H9 (cell line): ENCODE results near the gene ABCG1. TPM values are rescaled to one million over a fixed set of nuclear protein-coding genes. Genes with fewer than 3 reads are reported as not detected.

Experiments used
- DNase-seq: peaks from one replicate; pipeline ENCODE4 v3.0.0-alpha.2; 2017
- H2AFZ ChIP-seq: one replicate; pipeline ENCODE4 v1.6.1; 2013; ENCODE audit warnings: mild to moderate bottlenecking, low read length, control low read depth, moderate library complexity
- H2AK5ac ChIP-seq: 2 replicates; pipeline ENCODE4 v1.6.1; 2013; ENCODE audit warnings: low read length, control low read depth, mixed read lengths; ENCODE audit not compliant: insufficient read length
- H2BK120ac ChIP-seq: one replicate; pipeline ENCODE4 v1.6.1; 2013; ENCODE audit warnings: low read depth, mild to moderate bottlenecking, low read length, control low read depth, inconsistent platforms; ENCODE audit not compliant: poor library complexity, severe bottlenecking
- H2BK12ac ChIP-seq: 2 replicates; pipeline ENCODE4 v1.6.1; 2013; ENCODE audit warnings: low read length, control low read depth, mixed read lengths, low read depth; ENCODE audit not compliant: insufficient read length
- H2BK15ac ChIP-seq: 2 replicates; pipeline ENCODE4 v1.6.1; 2013; ENCODE audit warnings: low read depth, low read length, control low read depth
- H2BK20ac ChIP-seq: one replicate; pipeline ENCODE4 v1.6.1; 2013; ENCODE audit warnings: low read depth, mild to moderate bottlenecking, low read length, control low read depth, inconsistent platforms; ENCODE audit not compliant: poor library complexity, severe bottlenecking
- H2BK5ac ChIP-seq: 2 replicates; pipeline ENCODE4 v1.6.1; 2013; ENCODE audit warnings: low read length, control low read depth, mixed read lengths; ENCODE audit not compliant: insufficient read length
- H3K14ac ChIP-seq: 2 replicates; pipeline ENCODE4 v1.6.1; 2013; ENCODE audit warnings: low read length, control low read depth; ENCODE audit not compliant: insufficient read depth
- H3K18ac ChIP-seq: 2 replicates; pipeline ENCODE4 v1.6.1; 2013; ENCODE audit warnings: low read depth, mild to moderate bottlenecking, mixed read lengths, low read length, control low read depth; ENCODE audit not compliant: insufficient read length
- H3K23ac ChIP-seq: 2 replicates; pipeline ENCODE4 v1.6.1; 2013; ENCODE audit warnings: low read length, control low read depth, mixed read lengths, low read depth; ENCODE audit not compliant: insufficient read length
- H3K23me2 ChIP-seq: 2 replicates; pipeline ENCODE4 v1.6.1; 2013; ENCODE audit warnings: low read depth, mild to moderate bottlenecking, mixed read lengths, low read length, control low read depth; ENCODE audit not compliant: insufficient read length, poor library complexity, severe bottlenecking
- H3K27ac ChIP-seq: 2 replicates; pipeline ENCODE4 v1.5.1; 2013; ENCODE audit warnings: low read length, control low read depth, mixed read lengths, low read depth; ENCODE audit not compliant: insufficient read length
- H3K27me3 ChIP-seq: 2 replicates; pipeline ENCODE4 v1.6.1; 2013; ENCODE audit warnings: low read length, control low read depth, inconsistent platforms; ENCODE audit not compliant: insufficient read depth
- H3K4ac ChIP-seq: 2 replicates; pipeline ENCODE4 v1.6.1; 2013; ENCODE audit warnings: low read depth, mild to moderate bottlenecking, control low read depth, inconsistent platforms, low read length, moderate library complexity
- H3K4me1 ChIP-seq: 2 replicates; pipeline ENCODE4 v1.6.1; 2013; ENCODE audit warnings: low read length, control low read depth, inconsistent platforms; ENCODE audit not compliant: insufficient read depth
- H3K4me2 ChIP-seq: 2 replicates; pipeline ENCODE4 v1.6.1; 2013; ENCODE audit warnings: low read length, control low read depth, mixed read lengths; ENCODE audit not compliant: insufficient read length, insufficient read depth
- H3K56ac ChIP-seq: 2 replicates; pipeline ENCODE4 v1.6.1; 2013; ENCODE audit warnings: low read depth, mild to moderate bottlenecking, mixed read lengths, low read length, control low read depth; ENCODE audit not compliant: insufficient read length
- H3K79me1 ChIP-seq: 2 replicates; pipeline ENCODE4 v1.6.1; 2013; ENCODE audit warnings: low read depth, mild to moderate bottlenecking, moderate library complexity, low read length, control low read depth, inconsistent platforms; ENCODE audit not compliant: insufficient read depth, poor library complexity, severe bottlenecking
- H3K79me2 ChIP-seq: 2 replicates; pipeline ENCODE4 v1.6.1; 2013; ENCODE audit warnings: low read length, control low read depth, inconsistent platforms; ENCODE audit not compliant: insufficient read depth
- H3K9ac ChIP-seq: 2 replicates; pipeline ENCODE4 v1.6.1; 2013; ENCODE audit warnings: low read length, control low read depth, mixed read lengths; ENCODE audit not compliant: insufficient read length; ENCODE audit errors: extremely low read depth
- H3K9me3 ChIP-seq: one replicate; pipeline ENCODE4 v1.6.1; 2013; ENCODE audit warnings: low read depth, low read length, inconsistent platforms; ENCODE audit not compliant: control insufficient read depth
- H3T11ph ChIP-seq: one replicate; pipeline ENCODE4 v1.6.1; 2013; ENCODE audit warnings: mild to moderate bottlenecking, low read length, control low read depth, inconsistent platforms
- H4K20me1 ChIP-seq: one replicate; pipeline ENCODE4 v1.6.1; 2013; ENCODE audit not compliant: control insufficient read depth, insufficient read length, insufficient read depth
- H4K5ac ChIP-seq: 2 replicates; pipeline ENCODE4 v1.6.1; 2013; ENCODE audit warnings: low read depth, mild to moderate bottlenecking, mixed read lengths, low read length, control low read depth; ENCODE audit not compliant: insufficient read length
- H4K8ac ChIP-seq: replicated peaks from 2 replicates; pipeline ENCODE4 v1.6.1; 2013; ENCODE audit warnings: low read length, control low read depth, mixed read lengths, low read depth; ENCODE audit not compliant: insufficient read length
- H4K91ac ChIP-seq: 2 replicates; pipeline ENCODE4 v1.6.1; 2013; ENCODE audit warnings: low read depth, mild to moderate bottlenecking, moderate library complexity, mixed read lengths, low read length, control low read depth; ENCODE audit not compliant: insufficient read length
- H3K27ac Mint-ChIP-seq, 3 experiments: 2 replicates in 2 of 3; 3 replicates in 1 of 3; pipeline ENCODE4 v1.8.0; 2020 to 2021; ENCODE audit warnings: mixed read lengths in 3 of 3, mild to moderate bottlenecking in 1 of 3, moderate library complexity in 1 of 3
- H3K27me3 Mint-ChIP-seq: 2 replicates; pipeline ENCODE4 v1.8.0; 2021; ENCODE audit warnings: low read depth, mild to moderate bottlenecking, moderate library complexity, mixed read lengths
- H3K36me3 Mint-ChIP-seq, 3 experiments: 2 replicates in 2 of 3; 3 replicates in 1 of 3; pipeline ENCODE4 v1.8.0; 2020 to 2021; ENCODE audit warnings: low read depth in 3 of 3, mixed read lengths in 3 of 3; ENCODE audit not compliant: insufficient read depth in 1 of 3
- H3K4me1 Mint-ChIP-seq, 2 experiments: 2 replicates each; pipeline ENCODE4 v1.8.0; 2020; ENCODE audit warnings: mixed read lengths in 2 of 2
- H3K4me3 Mint-ChIP-seq, 2 experiments: 2 replicates in 1 of 2; 3 replicates in 1 of 2; pipeline ENCODE4 v1.8.0; 2020 to 2021; ENCODE audit warnings: mild to moderate bottlenecking in 2 of 2, mixed read lengths in 2 of 2, moderate library complexity in 1 of 2
- H3K9me3 Mint-ChIP-seq, 2 experiments: 2 replicates in 1 of 2; 3 replicates in 1 of 2; pipeline ENCODE4 v1.8.0; 2020; ENCODE audit warnings: mild to moderate bottlenecking in 2 of 2, mixed read lengths in 2 of 2, moderate library complexity in 1 of 2
- WGBS: extraction: QIAGEN DNeasy Blood & Tissue Kit; methylation state at CpG from one replicate; pipeline ENCODE4 v1.1.7; 2013; ENCODE audit warnings: missing lambda C conversion rate, low lambda C conversion rate, mixed read lengths; ENCODE audit not compliant: insufficient read length; ENCODE audit errors: extremely low coverage; 5-methylcytosine and 5-hydroxymethylcytosine counted together
- total RNA-seq: library from RNA; stranded (reverse); gene quantifications from 2 replicates; pipeline ENCODE4 v1.2.1, GENCODE V29; 2021
- TF ChIP-seq, protein P1 (sequence below): fragments of 200-600 bp; sonication (generic); conservative IDR thresholded peaks from 3 replicates; pipeline ENCODE4 v1.8.0; 2021; ENCODE audit warnings: antibody characterized with exemption, mild to moderate bottlenecking

ABCG1 gene
- total RNA-seq, 1 experiment from 2014 or later = 0.83 TPM

DNA sequence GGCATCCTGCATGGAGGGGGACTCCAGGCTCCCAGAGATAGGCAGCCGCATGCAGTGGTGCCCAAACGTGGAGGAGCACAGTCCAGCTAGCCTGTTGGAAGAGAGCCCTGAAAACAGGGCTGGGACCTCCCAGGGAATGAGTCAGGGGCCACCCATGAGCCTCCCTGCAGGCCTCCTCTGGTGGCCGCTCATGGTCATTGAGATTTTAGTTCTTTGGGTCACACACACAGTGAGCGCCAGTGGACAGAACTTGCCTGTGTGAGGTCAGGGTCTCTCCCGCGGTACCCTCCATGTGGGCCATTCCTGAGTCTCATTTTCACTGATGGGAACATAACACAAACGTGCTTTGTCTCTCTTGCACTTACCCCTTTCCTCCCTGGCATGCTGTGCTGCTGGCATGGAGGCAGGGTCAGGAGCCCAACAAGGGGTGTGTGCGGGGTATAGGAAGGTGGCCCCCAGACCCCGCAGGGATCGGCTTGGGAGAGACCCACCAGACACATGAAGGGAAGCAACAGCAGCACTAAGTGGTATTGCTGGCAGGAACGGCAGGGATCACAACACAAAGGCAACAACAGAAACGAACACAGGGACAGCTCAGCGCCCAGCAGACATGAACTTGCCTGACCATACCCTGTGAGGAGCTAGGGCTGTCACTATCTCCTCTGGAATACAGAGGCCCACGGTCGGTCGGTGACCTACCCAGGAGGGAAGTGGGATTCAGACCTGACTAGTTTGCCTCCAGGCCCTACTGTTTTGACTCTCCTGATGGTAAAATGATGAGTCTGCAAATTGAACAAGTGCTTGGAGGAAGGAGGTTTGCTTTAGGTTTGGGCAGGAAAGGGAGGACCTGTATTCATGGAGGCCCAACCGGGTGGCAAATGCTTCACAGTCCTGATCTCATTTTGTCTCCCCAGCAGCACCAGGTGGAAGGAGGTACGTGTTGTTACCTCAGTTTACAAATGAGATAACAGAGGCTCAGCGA, 31.8 kb downstream of the ABCG1 start:
- H3K9me3 ChIP-seq = no peaks in the 10 kb centered on the region
- no peak for DNase-seq
- H2AFZ ChIP-seq = no peak overlapping the region
- H4K8ac ChIP-seq = no peak overlapping the region
- Mint-ChIP-seq H3K4me3 (no peak overlapping the region), H3K27ac (peak overlapping the region in 1 of 3 experiments; percentile 53; a peak in 1 of 7 replicates), H3K9me3 (no peaks in the 10 kb centered on the region), H3K27me3 (peaks cover 31% of the 10 kb centered on the region), H3K4me1 (peaks cover 8 to 11% of the 10 kb centered on the region in 2 experiments), H3K36me3 (no peaks in the 10 kb centered on the region)
- no peaks in the 10 kb centered on the region for H4K20me1 ChIP-seq
- H2BK12ac ChIP-seq = no peak overlapping the region
- H3K56ac ChIP-seq = no peak overlapping the region
- no peaks in the 10 kb centered on the region for H3K79me2 ChIP-seq
- no peak overlapping the region for H3T11ph ChIP-seq
- TF ChIP-seq, protein P1, sequence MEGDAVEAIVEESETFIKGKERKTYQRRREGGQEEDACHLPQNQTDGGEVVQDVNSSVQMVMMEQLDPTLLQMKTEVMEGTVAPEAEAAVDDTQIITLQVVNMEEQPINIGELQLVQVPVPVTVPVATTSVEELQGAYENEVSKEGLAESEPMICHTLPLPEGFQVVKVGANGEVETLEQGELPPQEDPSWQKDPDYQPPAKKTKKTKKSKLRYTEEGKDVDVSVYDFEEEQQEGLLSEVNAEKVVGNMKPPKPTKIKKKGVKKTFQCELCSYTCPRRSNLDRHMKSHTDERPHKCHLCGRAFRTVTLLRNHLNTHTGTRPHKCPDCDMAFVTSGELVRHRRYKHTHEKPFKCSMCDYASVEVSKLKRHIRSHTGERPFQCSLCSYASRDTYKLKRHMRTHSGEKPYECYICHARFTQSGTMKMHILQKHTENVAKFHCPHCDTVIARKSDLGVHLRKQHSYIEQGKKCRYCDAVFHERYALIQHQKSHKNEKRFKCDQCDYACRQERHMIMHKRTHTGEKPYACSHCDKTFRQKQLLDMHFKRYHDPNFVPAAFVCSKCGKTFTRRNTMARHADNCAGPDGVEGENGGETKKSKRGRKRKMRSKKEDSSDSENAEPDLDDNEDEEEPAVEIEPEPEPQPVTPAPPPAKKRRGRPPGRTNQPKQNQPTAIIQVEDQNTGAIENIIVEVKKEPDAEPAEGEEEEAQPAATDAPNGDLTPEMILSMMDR = no peak
- H4K5ac ChIP-seq = no peak overlapping the region
- no peaks in the 10 kb centered on the region for H3K27me3 ChIP-seq
- H2BK15ac ChIP-seq = no peak overlapping the region
- no peak overlapping the region for H3K14ac ChIP-seq
- H3K23ac ChIP-seq = no peak overlapping the region
- H3K9ac ChIP-seq = no peak overlapping the region
- H3K79me1 ChIP-seq = no peaks in the 10 kb centered on the region
- WGBS = no CpG with 5 or more reads among the region's 19 CpGs
- no peak overlapping the region for H3K4ac ChIP-seq
- no peak overlapping the region for H2BK5ac ChIP-seq
- no peak overlapping the region for H3K27ac ChIP-seq
- H3K23me2 ChIP-seq = no peaks in the 10 kb centered on the region
- H3K4me1 ChIP-seq = no peaks in the 10 kb centered on the region
- H3K4me2 ChIP-seq = no peak overlapping the region
- H2BK120ac ChIP-seq = no peak overlapping the region
- no peak overlapping the region for H3K18ac ChIP-seq
- H2AK5ac ChIP-seq = no peak overlapping the region
- no peak overlapping the region for H4K91ac ChIP-seq
- H2BK20ac ChIP-seq = no peak overlapping the region
